ENCODE data around the gene CYTL1. TPM values are rescaled to one million over a fixed set of nuclear protein-coding genes. Genes with fewer than 3 reads are reported as not detected.

The CYTL1 gene
- total RNA-seq, 4 donors from 2014 or later = 5.9 to 9.6 TPM; not detected in 2

DNA sequence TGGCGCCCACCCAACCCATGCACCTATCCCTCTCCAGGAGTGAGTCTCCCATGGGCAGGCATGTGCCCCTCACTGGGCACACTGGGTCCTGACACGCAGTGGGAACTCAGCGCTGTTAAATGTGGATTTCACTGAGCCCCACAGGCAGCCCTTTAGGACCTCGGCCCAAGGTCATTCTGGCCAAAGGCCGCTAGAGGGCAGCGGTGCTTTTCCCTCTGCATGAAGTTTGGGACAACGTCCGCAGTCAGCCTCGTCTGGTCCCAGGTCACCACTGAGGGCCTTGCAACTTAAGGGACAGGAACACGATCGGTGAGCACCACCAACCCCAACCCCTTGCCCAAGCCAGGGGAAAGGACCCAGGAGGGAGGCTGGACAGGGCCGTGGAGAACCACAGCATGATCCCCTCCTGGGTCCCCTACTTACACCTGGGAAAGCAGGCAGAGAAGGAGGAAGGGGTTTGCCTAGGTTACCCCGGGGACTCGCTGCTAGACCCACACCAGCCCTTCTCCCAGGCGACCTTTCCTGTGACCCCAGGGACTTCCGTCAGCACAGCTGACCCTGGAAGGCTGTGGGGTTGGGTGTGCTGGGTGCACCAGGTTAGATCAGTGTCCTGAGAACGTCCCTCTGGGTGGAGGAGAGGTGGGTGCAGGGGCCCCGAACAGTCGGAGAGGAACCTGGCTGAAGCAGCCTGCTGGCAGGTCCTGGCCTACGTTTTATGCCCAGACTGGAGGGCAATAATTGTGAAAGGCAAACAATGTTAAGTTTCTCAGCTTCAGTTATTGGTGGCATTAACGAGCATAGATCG, 24.0 kb downstream of the CYTL1 start:
- no peak overlapping the region for H3K4me3 ChIP-seq
- no peak overlapping the region for H3K27ac ChIP-seq
- 32 to 39% methylated on average over 17 to 18 of the region's 22 CpGs for WGBS, 2 donors
- no peaks in the 10 kb centered on the region for H3K36me3 ChIP-seq
- no peak for TF ChIP-seq EP300 (IDR thresholded peaks at IDR 0.05)
- TF ChIP-seq, protein P1, sequence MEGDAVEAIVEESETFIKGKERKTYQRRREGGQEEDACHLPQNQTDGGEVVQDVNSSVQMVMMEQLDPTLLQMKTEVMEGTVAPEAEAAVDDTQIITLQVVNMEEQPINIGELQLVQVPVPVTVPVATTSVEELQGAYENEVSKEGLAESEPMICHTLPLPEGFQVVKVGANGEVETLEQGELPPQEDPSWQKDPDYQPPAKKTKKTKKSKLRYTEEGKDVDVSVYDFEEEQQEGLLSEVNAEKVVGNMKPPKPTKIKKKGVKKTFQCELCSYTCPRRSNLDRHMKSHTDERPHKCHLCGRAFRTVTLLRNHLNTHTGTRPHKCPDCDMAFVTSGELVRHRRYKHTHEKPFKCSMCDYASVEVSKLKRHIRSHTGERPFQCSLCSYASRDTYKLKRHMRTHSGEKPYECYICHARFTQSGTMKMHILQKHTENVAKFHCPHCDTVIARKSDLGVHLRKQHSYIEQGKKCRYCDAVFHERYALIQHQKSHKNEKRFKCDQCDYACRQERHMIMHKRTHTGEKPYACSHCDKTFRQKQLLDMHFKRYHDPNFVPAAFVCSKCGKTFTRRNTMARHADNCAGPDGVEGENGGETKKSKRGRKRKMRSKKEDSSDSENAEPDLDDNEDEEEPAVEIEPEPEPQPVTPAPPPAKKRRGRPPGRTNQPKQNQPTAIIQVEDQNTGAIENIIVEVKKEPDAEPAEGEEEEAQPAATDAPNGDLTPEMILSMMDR (IDR thresholded peaks at IDR 0.05) = peak; percentile 78 to 92 (median 83)
- no peak for TF ChIP-seq POLR2A (IDR thresholded peaks at IDR 0.05)
- H3K9me3 ChIP-seq = no peaks in the 10 kb centered on the region
- peak; percentile 49 to 73 for DNase-seq (ENCODE audit: low spot score in 2 of 2)
- H3K4me1 ChIP-seq = peaks cover 0 to 22% (median 7%) of the 10 kb centered on the region in 4 donors
- no peaks in the 10 kb centered on the region for H3K27me3 ChIP-seq

DNA sequence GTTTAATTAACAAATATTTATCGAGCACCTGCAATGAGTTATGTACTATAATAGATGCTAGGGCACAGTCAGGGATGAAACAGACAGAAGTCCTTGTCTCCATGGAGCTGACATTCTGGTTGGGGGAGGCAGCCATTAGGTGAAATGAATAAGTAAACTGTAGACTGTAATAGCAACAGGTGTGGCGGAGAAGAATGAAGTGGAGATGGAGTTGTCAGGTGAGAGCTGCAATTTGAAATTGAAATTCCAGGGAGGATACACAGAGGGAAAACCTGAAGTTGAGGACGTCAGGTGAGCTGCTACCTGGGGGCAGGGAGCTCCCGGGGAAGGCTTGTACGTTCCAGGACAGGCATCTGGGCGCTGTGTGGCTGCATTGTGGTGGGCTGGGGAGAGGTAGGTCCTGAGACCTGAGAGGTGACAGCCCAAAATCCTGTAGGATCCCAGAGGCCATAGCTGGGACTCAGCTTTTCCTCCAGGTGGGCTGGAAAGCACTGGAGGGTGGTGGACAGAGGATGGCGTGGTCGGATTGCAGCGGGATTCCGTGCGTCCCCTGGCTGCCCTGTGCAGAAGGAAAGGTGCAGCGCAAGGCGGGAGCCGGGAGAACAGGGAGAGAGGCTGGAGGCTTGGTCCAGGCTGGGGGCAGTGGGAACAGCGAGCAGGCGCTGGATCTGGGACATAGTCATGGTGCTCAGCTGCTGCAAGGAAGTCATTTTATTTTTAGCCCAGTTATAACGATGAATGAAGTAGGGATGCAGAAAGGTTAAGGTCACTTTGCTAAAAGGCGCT, 24.8 kb downstream of the CYTL1 start:
- Histone ChIP-seq H3K27me3 (no peaks in the 10 kb centered on the region), H3K4me3 (no peak overlapping the region), H3K27ac (no peak overlapping the region), H3K9me3 (no peaks in the 10 kb centered on the region), H3K36me3 (no peaks in the 10 kb centered on the region), H3K4me1 (peaks cover 0 to 22% (median 7%) of the 10 kb centered on the region in 4 donors)
- no peak for DNase-seq (ENCODE audit: low spot score in 2 of 2)
- WGBS, 2 donors = 67 to 72% methylated on average over 18 of the region's 18 CpGs
- TF ChIP-seq, protein P1 (IDR thresholded peaks at IDR 0.05) = no peak
- TF ChIP-seq POLR2A (IDR thresholded peaks at IDR 0.05) (no peak), EP300 (IDR thresholded peaks at IDR 0.05) (no peak)

DNA sequence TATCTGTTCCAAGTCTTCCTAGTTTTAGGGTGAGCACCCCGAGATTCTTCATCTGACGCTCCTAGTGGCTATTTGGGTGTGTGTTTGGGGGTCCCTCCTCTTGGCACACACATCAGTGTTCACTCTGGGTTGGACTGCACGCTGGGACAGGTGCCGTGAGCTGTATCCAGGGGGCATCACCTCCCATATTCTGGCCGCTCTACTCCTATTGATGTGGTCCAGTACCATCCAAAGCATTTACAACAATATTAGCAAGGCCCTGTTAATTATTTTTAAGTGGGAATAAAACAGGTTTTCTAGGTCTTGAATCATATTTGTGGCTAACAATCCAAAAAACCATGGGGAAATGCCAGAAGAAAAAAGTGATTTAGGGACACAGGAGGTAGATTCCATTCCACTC, 26.4 kb downstream of the CYTL1 start:
- Histone ChIP-seq H3K27ac (no peak overlapping the region), H3K4me1 (peaks cover 0 to 22% (median 7%) of the 10 kb centered on the region in 4 donors), H3K9me3 (no peaks in the 10 kb centered on the region), H3K4me3 (no peak overlapping the region), H3K36me3 (no peaks in the 10 kb centered on the region), H3K27me3 (no peaks in the 10 kb centered on the region)
- 92 to 100% methylated on average over 5 of the region's 5 CpGs for WGBS, 2 donors
- DNase-seq (ENCODE audit: low spot score in 2 of 2) = no peak
- TF ChIP-seq EP300 (IDR thresholded peaks at IDR 0.05) (no peak), POLR2A (IDR thresholded peaks at IDR 0.05) (no peak)
- TF ChIP-seq, protein P1 (IDR thresholded peaks at IDR 0.05) = no peak

DNA sequence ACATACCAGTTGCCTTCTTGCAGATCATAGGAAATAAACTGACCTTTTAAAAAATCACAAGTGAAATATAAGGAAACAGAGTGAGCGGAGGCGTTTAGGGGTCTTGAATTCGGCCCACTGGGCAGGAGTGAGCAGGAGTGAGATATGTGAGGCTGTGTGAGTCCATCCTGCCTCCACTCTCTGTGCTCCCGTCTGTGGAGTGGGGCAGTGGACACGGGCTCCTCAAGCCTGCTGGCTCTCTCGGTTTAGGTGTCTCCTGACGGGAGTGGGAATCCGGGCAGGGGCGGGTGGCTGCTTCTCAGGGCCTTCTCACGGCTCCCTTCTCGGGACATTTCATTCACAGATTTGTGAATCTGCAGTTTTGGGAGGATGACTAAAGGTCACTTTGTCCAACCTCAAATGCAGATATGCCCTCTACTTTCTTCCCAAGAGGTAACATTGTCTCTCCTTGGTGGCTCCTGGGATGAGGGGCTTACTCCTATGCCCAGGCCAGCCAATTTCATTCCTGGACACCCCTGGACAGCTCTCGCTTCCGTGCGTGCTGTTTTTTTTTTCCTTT, 27.6 kb downstream of the CYTL1 start:
- 58 to 65% methylated on average over 14 of the region's 14 CpGs for WGBS, 2 donors
- Histone ChIP-seq H3K4me3 (no peak overlapping the region), H3K27ac (peak overlapping the region in 3 of 4 donors; percentile 44 to 83 (median 75)), H3K27me3 (no peaks in the 10 kb centered on the region), H3K36me3 (no peaks in the 10 kb centered on the region), H3K9me3 (no peaks in the 10 kb centered on the region), H3K4me1 (peaks cover 0 to 22% (median 7%) of the 10 kb centered on the region in 4 donors)
- no peak for DNase-seq (ENCODE audit: low spot score in 2 of 2)
- TF ChIP-seq, protein P1 (IDR thresholded peaks at IDR 0.05) = no peak
- TF ChIP-seq POLR2A (IDR thresholded peaks at IDR 0.05) (no peak), EP300 (IDR thresholded peaks at IDR 0.05) (no peak)

Data from tibial nerve (tissue), 4 donors.